Smooth muscle cell (in vitro differentiated cells): ENCODE measurements around the gene INPP5E. TPM values are rescaled to one million over a fixed set of nuclear protein-coding genes. Genes with fewer than 3 reads are reported as not detected.

Source experiments
- DNase-seq: peaks from one replicate; lab custom pipeline; 2025; ENCODE audit not compliant: unreplicated experiment; lab: John Stamatoyannopoulos, UW
- H2AFZ ChIP-seq: fragments of 200-600 bp; sonication (generic); 2 replicates; pipeline ENCODE4 v1.6.0; 2016; ENCODE audit warnings: antibody characterized with exemption, low read depth, mild to moderate bottlenecking
- H3F3A ChIP-seq: fragments of 200-600 bp; sonication (generic); 2 replicates; pipeline ENCODE4 v1.6.0; 2017; ENCODE audit warnings: antibody characterized with exemption, low read depth
- H3K27ac ChIP-seq: fragments of 200-600 bp; sonication (generic); 2 replicates; pipeline ENCODE4 v1.5.1; 2016; ENCODE audit warnings: low read depth, mild to moderate bottlenecking
- H3K27me3 ChIP-seq: fragments of 200-600 bp; sonication (generic); 2 replicates; pipeline ENCODE4 v1.6.1; 2016; ENCODE audit warnings: low read depth, mild to moderate bottlenecking
- H3K36me3 ChIP-seq: fragments of 200-600 bp; sonication (generic); 2 replicates; pipeline ENCODE4 v1.5.1; 2016; ENCODE audit warnings: low read depth
- H3K4me1 ChIP-seq: fragments of 200-600 bp; sonication (generic); 2 replicates; pipeline ENCODE4 v1.5.1; 2016; ENCODE audit warnings: low read depth
- H3K4me2 ChIP-seq: fragments of 200-600 bp; sonication (generic); 2 replicates; pipeline ENCODE4 v1.6.0; 2016; ENCODE audit warnings: mild to moderate bottlenecking
- H3K4me3 ChIP-seq: fragments of 200-600 bp; sonication (generic); 2 replicates; pipeline ENCODE4 v1.5.1; 2016; ENCODE audit warnings: mild to moderate bottlenecking
- H3K79me2 ChIP-seq: fragments of 200-600 bp; sonication (generic); 2 replicates; pipeline ENCODE4 v1.6.0; 2016; ENCODE audit warnings: low read depth, mild to moderate bottlenecking
- H3K9ac ChIP-seq: fragments of 200-600 bp; sonication (generic); 2 replicates; pipeline ENCODE4 v1.6.0; 2016; ENCODE audit warnings: low read depth
- H3K9me3 ChIP-seq: fragments of 200-600 bp; sonication (generic); replicated peaks from 2 replicates; pipeline ENCODE4 v1.5.1; 2016; ENCODE audit warnings: low read depth
- H4K20me1 ChIP-seq: fragments of 200-600 bp; sonication (generic); 2 replicates; pipeline ENCODE4 v1.6.0; 2016; ENCODE audit warnings: low read depth
- CTCF ChIP-seq: fragments of 200-600 bp; sonication (generic); IDR thresholded peaks from 2 replicates; pipeline ENCODE4 v1.5.1; 2017; ENCODE audit warnings: borderline replicate concordance, mild to moderate bottlenecking, antibody characterized with exemption; ENCODE audit not compliant: insufficient read depth, poor library complexity, severe bottlenecking
- WGBS: methylation state at CpG from one replicate; pipeline ENCODE4 v1.1.7; 2016; ENCODE audit warnings: low lambda C conversion rate; 5-methylcytosine and 5-hydroxymethylcytosine counted together
- polyA plus RNA-seq: library from polyadenylated mRNA; unstranded; fragments of >200 nt; fragmentation: Nextera tagmentation; extraction: Ambion mirVana; gene quantifications from 2 replicates; pipeline ENCODE4 v1.2.1, GENCODE V29; 2016
- total RNA-seq: library from RNA; depleted of rRNA; stranded (reverse); fragments of >200 nt; gene quantifications from 2 replicates; pipeline ENCODE4 v1.2.3, GENCODE V29; 2014

The INPP5E gene
- total and polyA plus RNA-seq, 2 experiments from 2014 or later, result 2.8 to 7.7 TPM

DNA sequence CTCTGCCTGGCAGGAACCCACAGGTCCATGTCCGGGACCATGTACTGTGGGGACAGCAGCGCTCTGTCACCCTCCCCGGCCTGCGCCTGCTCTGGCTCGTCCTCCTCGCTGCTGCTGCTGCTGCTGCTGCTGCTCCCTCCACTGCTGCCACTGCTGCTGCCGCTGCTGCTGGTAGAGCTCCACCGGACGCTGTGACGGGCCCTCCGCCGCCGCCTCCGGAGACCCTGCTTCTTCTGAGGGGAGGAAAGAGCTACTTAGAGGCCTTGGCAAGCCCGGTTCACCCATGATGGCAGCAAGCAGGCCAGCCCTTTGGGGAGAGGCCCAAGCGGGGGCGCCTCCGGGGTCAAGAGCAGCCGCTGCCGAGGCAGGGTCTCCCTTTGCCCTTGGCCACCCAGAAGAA is 56.2 kb downstream of the INPP5E start:
- TF ChIP-seq CTCF, result no peak
- Histone ChIP-seq H3K36me3 (no peaks in the 10 kb centered on the region), H3K4me1 (no peaks in the 10 kb centered on the region), H3K9ac (no peak overlapping the region), H3K9me3 (no peaks in the 10 kb centered on the region), H3K4me3 (no peak overlapping the region), H3K27me3 (no peaks in the 10 kb centered on the region), H3K27ac (no peak overlapping the region), H3F3A (no peaks in the 10 kb centered on the region), H3K4me2 (no peak overlapping the region), H3K79me2 (no peaks in the 10 kb centered on the region), H4K20me1 (no peaks in the 10 kb centered on the region), H2AFZ (no peak overlapping the region)
- over 99% methylated on average over 20 of the region's 20 CpGs for WGBS
- DNase-seq, result no peak

- Histone ChIP-seq H4K20me1 (no peaks in the 10 kb centered on the region), H3K4me3 (no peak overlapping the region), H3K4me1 (no peaks in the 10 kb centered on the region), H3K4me2 (no peak overlapping the region), H3F3A (no peaks in the 10 kb centered on the region), H3K27ac (no peak overlapping the region), H3K9me3 (no peaks in the 10 kb centered on the region), H3K36me3 (no peaks in the 10 kb centered on the region), H2AFZ (no peak overlapping the region), H3K9ac (no peak overlapping the region), H3K79me2 (no peaks in the 10 kb centered on the region), H3K27me3 (no peaks in the 10 kb centered on the region)
- WGBS, result 98% methylated on average over 25 of the region's 25 CpGs
- TF ChIP-seq CTCF, result no peak
- DNase-seq, result no peak
Measured at GRCh38 chr9:136381966-136382513, 57.6 kb downstream of the INPP5E start.

DNA sequence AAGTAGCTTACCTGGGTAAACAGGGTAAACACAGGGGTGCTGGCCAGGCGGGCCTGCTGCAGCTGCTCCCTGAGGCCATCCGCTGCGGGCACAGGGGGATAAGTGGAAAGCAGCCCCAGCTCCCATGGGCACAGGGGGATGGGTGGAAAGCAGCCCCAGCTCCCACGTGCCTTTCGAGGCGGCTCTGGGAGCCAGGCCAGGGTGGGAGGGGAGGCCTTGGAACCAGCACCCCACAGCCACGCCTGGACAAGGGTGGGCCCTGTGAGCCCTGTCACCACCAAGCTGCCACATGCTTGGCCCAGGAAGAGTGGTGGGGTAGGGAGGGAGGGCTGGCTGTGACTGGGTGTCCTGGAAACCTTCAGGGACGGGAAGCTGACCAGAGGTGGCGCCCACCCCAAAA is 58.3 kb downstream of the INPP5E start:
- H3K9ac ChIP-seq, result no peak overlapping the region
- H2AFZ ChIP-seq, result no peak overlapping the region
- DNase-seq, result no peak
- no peaks in the 10 kb centered on the region for H3K9me3 ChIP-seq
- no peaks in the 10 kb centered on the region for H3K36me3 ChIP-seq
- no peaks in the 10 kb centered on the region for H3K79me2 ChIP-seq
- H3K4me3 ChIP-seq, result no peak overlapping the region
- H3K4me1 ChIP-seq, result no peaks in the 10 kb centered on the region
- no peaks in the 10 kb centered on the region for H3F3A ChIP-seq
- H3K27me3 ChIP-seq, result no peaks in the 10 kb centered on the region
- no peaks in the 10 kb centered on the region for H4K20me1 ChIP-seq
- WGBS, result 97% methylated on average over 9 of the region's 9 CpGs
- no peak for TF ChIP-seq CTCF
- H3K4me2 ChIP-seq, result no peak overlapping the region
- no peak overlapping the region for H3K27ac ChIP-seq

- H3K27ac ChIP-seq, result no peak overlapping the region
- H3K4me2 ChIP-seq, result no peak overlapping the region
- WGBS, result 96% methylated on average over 16 of the region's 17 CpGs
- no peak overlapping the region for H3K9ac ChIP-seq
- no peaks in the 10 kb centered on the region for H4K20me1 ChIP-seq
- H3K27me3 ChIP-seq, result no peaks in the 10 kb centered on the region
- no peak overlapping the region for H3K4me3 ChIP-seq
- H3K9me3 ChIP-seq, result no peaks in the 10 kb centered on the region
- no peak for DNase-seq
- no peaks in the 10 kb centered on the region for H3K36me3 ChIP-seq
- no peaks in the 10 kb centered on the region for H3K4me1 ChIP-seq
- H3K79me2 ChIP-seq, result no peaks in the 10 kb centered on the region
- no peak overlapping the region for H2AFZ ChIP-seq
- no peaks in the 10 kb centered on the region for H3F3A ChIP-seq
- TF ChIP-seq CTCF, result no peak
Measured at GRCh38 chr9:136380381-136380780, 59.3 kb downstream of the INPP5E start.
